SU-DHL-6 (cell line): ENCODE data around the gene SH3BP2.

Experiments used
- H2AFZ ChIP-seq: fragments of 200-600 bp; sonication (generic); 2 replicates; pipeline ENCODE4 v1.6.1; 2014; ENCODE audit warnings: low read depth, mild to moderate bottlenecking, moderate library complexity, mixed read lengths, antibody characterized with exemption, low read length; ENCODE audit not compliant: severe bottlenecking
- H3F3A ChIP-seq: fragments of 200-600 bp; shearing (Covaris generic); 2 replicates; pipeline ENCODE4 v1.6.0; 2016; ENCODE audit warnings: antibody characterized with exemption, mild to moderate bottlenecking; ENCODE audit not compliant: insufficient read depth
- H3K27ac ChIP-seq: fragments of 200-600 bp; sonication (generic); 2 replicates; pipeline ENCODE4 v1.5.1; 2016; ENCODE audit warnings: low read depth, mild to moderate bottlenecking, low read length, moderate library complexity, mixed read lengths
- H3K27me3 ChIP-seq: fragments of 200-600 bp; sonication (generic), shearing (Covaris generic); 2 replicates; pipeline ENCODE4 v1.6.0; 2014; ENCODE audit warnings: mild to moderate bottlenecking, low read length
- H3K36me3 ChIP-seq: fragments of 200-600 bp; sonication (generic); 2 replicates; pipeline ENCODE4 v1.6.1; 2014; ENCODE audit warnings: mild to moderate bottlenecking, low read length, mixed read lengths
- H3K4me2 ChIP-seq: fragments of 300-600, 200-600 bp; shearing (Covaris generic), sonication (generic); 2 replicates; pipeline ENCODE4 v1.6.0; 2014; ENCODE audit warnings: low read length, low read depth, mild to moderate bottlenecking; ENCODE audit not compliant: poor library complexity, severe bottlenecking
- H3K4me3 ChIP-seq: fragments of 200-600 bp; sonication (generic); 2 replicates; pipeline ENCODE4 v1.5.1; 2014; ENCODE audit warnings: antibody characterized with exemption, low read length, mild to moderate bottlenecking, mixed read lengths; ENCODE audit not compliant: insufficient read depth, poor library complexity, severe bottlenecking
- H3K79me2 ChIP-seq: fragments of 200-600 bp; sonication (generic); 2 replicates; pipeline ENCODE4 v1.6.1; 2014; ENCODE audit warnings: mild to moderate bottlenecking, low read length, moderate library complexity; ENCODE audit not compliant: insufficient read depth
- H3K9ac ChIP-seq: fragments of 200-600 bp; sonication (generic); 2 replicates; pipeline ENCODE4 v1.7.0; 2014; ENCODE audit warnings: mild to moderate bottlenecking, low read length
- H3K9me2 ChIP-seq: fragments of 200-600 bp; sonication (generic); replicated peaks from 2 replicates; pipeline ENCODE4 v1.6.1; 2014; ENCODE audit warnings: low read length; ENCODE audit not compliant: insufficient read depth
- H3K9me3 ChIP-seq: fragments of 200-600 bp; sonication (generic); 2 replicates; pipeline ENCODE4 v1.6.1; 2014; ENCODE audit warnings: low read length, mixed read lengths; ENCODE audit not compliant: insufficient read depth
- H4K20me1 ChIP-seq: fragments of 200-600 bp; sonication (generic); 2 replicates; pipeline ENCODE4 v1.6.1; 2014; ENCODE audit warnings: low read depth, mild to moderate bottlenecking, antibody characterized with exemption, low read length, moderate library complexity, mixed read lengths
- EZH2phosphoT487 ChIP-seq: fragments of 200-600 bp; sonication (generic), shearing (Covaris generic); conservative IDR thresholded peaks from 2 replicates; pipeline ENCODE4 v1.6.1; 2018; ENCODE audit warnings: mild to moderate bottlenecking, antibody characterized with exemption, low read length, moderate library complexity, mixed read lengths
- TF ChIP-seq, protein P1 (sequence below): fragments of 200-600 bp; sonication (generic); IDR thresholded peaks from one replicate; pipeline ENCODE4 v1.5.1; 2017; ENCODE audit warnings: antibody characterized with exemption, mild to moderate bottlenecking, low read length, moderate library complexity; ENCODE audit not compliant: insufficient read depth, poor library complexity, severe bottlenecking

SH3BP2 gene

DNA sequence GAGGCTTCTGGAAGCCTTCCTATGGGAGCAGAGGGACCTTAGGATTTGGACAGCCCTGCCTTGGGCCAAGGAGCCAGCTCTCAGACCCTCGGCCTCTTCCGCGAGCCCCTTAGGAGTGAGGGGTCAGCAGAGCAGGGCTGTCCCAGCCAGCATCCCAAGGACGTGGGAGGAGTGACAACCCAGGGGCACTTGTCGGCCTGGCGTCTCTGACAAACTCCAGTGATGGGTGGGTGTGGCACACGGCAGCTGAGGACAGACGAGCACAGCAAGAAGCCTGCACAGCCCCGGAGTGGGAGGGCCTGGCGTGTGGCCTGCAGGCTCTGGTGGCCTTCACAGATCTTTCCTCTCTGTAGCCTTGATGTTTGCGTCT is 25.2 kb upstream of the SH3BP2 start:
- no peak overlapping the region for H3K4me3 ChIP-seq
- no peak overlapping the region for H3K4me2 ChIP-seq
- no peak overlapping the region for H3K9ac ChIP-seq
- no peak for TF ChIP-seq EZH2phosphoT487
- TF ChIP-seq, protein P1, sequence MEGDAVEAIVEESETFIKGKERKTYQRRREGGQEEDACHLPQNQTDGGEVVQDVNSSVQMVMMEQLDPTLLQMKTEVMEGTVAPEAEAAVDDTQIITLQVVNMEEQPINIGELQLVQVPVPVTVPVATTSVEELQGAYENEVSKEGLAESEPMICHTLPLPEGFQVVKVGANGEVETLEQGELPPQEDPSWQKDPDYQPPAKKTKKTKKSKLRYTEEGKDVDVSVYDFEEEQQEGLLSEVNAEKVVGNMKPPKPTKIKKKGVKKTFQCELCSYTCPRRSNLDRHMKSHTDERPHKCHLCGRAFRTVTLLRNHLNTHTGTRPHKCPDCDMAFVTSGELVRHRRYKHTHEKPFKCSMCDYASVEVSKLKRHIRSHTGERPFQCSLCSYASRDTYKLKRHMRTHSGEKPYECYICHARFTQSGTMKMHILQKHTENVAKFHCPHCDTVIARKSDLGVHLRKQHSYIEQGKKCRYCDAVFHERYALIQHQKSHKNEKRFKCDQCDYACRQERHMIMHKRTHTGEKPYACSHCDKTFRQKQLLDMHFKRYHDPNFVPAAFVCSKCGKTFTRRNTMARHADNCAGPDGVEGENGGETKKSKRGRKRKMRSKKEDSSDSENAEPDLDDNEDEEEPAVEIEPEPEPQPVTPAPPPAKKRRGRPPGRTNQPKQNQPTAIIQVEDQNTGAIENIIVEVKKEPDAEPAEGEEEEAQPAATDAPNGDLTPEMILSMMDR = no peak
- no peak overlapping the region for H3K27ac ChIP-seq
- no peaks in the 10 kb centered on the region for H3K79me2 ChIP-seq
- peaks cover 4% of the 10 kb centered on the region for H3F3A ChIP-seq
- H3K36me3 ChIP-seq = no peaks in the 10 kb centered on the region
- no peak overlapping the region for H2AFZ ChIP-seq
- H3K9me2 ChIP-seq = no peaks in the 10 kb centered on the region
- no peaks in the 10 kb centered on the region for H3K27me3 ChIP-seq
- no peaks in the 10 kb centered on the region for H3K9me3 ChIP-seq
- no peaks in the 10 kb centered on the region for H4K20me1 ChIP-seq

DNA sequence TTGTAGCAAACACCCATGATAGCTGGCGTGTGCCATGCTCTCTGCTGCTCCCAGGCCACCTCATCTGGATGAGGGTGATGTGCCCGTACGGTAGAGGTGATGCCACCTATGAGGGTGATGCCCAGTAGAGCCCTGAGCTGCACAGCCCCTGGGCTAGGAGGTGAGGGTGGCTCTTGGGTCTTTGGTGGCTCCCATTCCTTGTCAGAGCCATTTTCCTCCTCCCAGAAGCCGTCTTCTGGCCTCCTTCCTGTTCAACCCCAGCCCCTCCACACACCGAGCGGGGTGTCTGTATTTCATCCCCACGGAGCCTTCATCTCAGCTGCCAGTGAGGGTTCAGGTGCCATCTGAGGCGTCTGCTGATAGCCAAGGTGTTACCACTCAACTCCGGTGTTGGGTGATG is 24.8 kb upstream of the SH3BP2 start:
- Histone ChIP-seq H3K27me3 (no peaks in the 10 kb centered on the region), H4K20me1 (no peaks in the 10 kb centered on the region), H3K9me2 (no peaks in the 10 kb centered on the region), H2AFZ (no peak overlapping the region), H3K4me3 (no peak overlapping the region), H3K9me3 (no peaks in the 10 kb centered on the region), H3K4me2 (no peak overlapping the region), H3K36me3 (no peaks in the 10 kb centered on the region), H3F3A (peaks cover 4% of the 10 kb centered on the region), H3K79me2 (no peaks in the 10 kb centered on the region), H3K27ac (no peak overlapping the region), H3K9ac (no peak overlapping the region)
- TF ChIP-seq, protein P1 = no peak
- TF ChIP-seq EZH2phosphoT487 = no peak

DNA sequence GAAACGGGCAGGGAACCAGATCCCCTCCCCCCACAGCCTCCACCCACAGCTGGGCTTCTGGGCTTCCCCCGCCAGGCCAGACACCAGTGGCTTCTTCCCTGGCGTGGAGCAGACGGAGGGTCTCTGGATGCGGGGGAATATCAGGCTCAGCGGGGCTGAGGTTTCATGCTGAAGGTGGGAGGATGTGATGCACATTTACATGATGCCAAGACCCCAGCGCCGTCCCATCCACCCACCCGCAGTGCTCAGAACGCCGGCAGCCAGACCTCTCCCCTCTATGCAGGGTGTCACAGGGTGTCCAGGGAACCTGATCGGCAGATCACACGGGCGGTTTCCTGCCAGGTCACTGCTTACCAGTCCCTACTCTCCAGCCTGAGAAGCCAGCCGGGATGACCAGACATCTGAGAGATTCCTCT is 24.0 kb upstream of the SH3BP2 start:
- H3K27me3 ChIP-seq = no peaks in the 10 kb centered on the region
- TF ChIP-seq EZH2phosphoT487 = no peak
- TF ChIP-seq, protein P1 = no peak
- H3K9me3 ChIP-seq = no peaks in the 10 kb centered on the region
- no peaks in the 10 kb centered on the region for H4K20me1 ChIP-seq
- H2AFZ ChIP-seq = no peak overlapping the region
- no peak overlapping the region for H3K9ac ChIP-seq
- no peaks in the 10 kb centered on the region for H3K36me3 ChIP-seq
- no peaks in the 10 kb centered on the region for H3K9me2 ChIP-seq
- H3K27ac ChIP-seq = no peak overlapping the region
- H3K79me2 ChIP-seq = no peaks in the 10 kb centered on the region
- peaks cover 4% of the 10 kb centered on the region for H3F3A ChIP-seq
- no peak overlapping the region for H3K4me3 ChIP-seq
- H3K4me2 ChIP-seq = no peak overlapping the region
